ENCODE results near the gene FER. TPM values are rescaled to one million over a fixed set of nuclear protein-coding genes. Genes with fewer than 3 reads are reported as not detected.

Gene FER
- polyA plus RNA-seq, 1 of the 3 experiments (the other 2 are of a cell fraction), result 1.8 TPM

GRCh38 chr5:109041317-109041716 lies 293.6 kb downstream of the FER start:
- H2AFZ ChIP-seq (ENCODE audit: low read depth), result no peak overlapping the region
- no peak for DNase-seq
- ChIA-PET CTCF (interaction anchor here (1.1 kb wide), 1 partner anchor 360 kb away, joined by 3 read pairs; no protein-coding TSS in a partner anchor), POLR2A (no interaction called here)
- H4K20me1 ChIP-seq (ENCODE audit: insufficient read depth), result no peaks in the 10 kb centered on the region
- H3K4me1 ChIP-seq (ENCODE audit: control insufficient read depth in 1 of 2, insufficient read depth in 2 of 2, low read depth in 1 of 2, low read length in 1 of 2), result no peaks in the 10 kb centered on the region; a peak in 1 of 4 replicates
- no peaks in the 10 kb centered on the region for H3K79me2 ChIP-seq (ENCODE audit: insufficient read depth)
- H3K9ac ChIP-seq, result no peak overlapping the region
- no peak overlapping the region for H3K27ac ChIP-seq (ENCODE audit: low read depth in 2 of 2, low read length in 1 of 2)
- H3K27me3 ChIP-seq (ENCODE audit: insufficient read depth), result no peaks in the 10 kb centered on the region
- peaks cover 2 to 9% of the 10 kb centered on the region in 2 experiments for H3K36me3 ChIP-seq (replicated peaks in 1 of 2; ENCODE audit: control insufficient read depth in 1 of 2, insufficient read depth in 2 of 2, low read length in 1 of 2)
- no peaks in the 10 kb centered on the region for H3K9me3 ChIP-seq
- TF ChIP-seq FOSL2 (IDR thresholded peaks at IDR 0.05; ENCODE audit: borderline replicate concordance, low read depth) (no peak), EP300 (IDR thresholded peaks at IDR 0.05; ENCODE audit: borderline replicate concordance in 1 of 2, low read depth in 1 of 2, low read length in 1 of 2) (no peak), USF1 (IDR thresholded peaks at IDR 0.05; ENCODE audit: borderline replicate concordance, low read depth) (no peak), JUND (IDR thresholded peaks at IDR 0.05) (no peak), FOXM1 (IDR thresholded peaks at IDR 0.05; ENCODE audit: low read depth) (no peak), POLR2AphosphoS5 (IDR thresholded peaks at IDR 0.05; ENCODE audit: low read depth, low read length) (no peak), SIN3A (IDR thresholded peaks at IDR 0.05; ENCODE audit: borderline replicate concordance, low read depth, low read length) (no peak), FOXJ3 (CRISPR knock-in tag; IDR thresholded peaks at IDR 0.05) (no peak)
- TF ChIP-seq, protein P1, sequence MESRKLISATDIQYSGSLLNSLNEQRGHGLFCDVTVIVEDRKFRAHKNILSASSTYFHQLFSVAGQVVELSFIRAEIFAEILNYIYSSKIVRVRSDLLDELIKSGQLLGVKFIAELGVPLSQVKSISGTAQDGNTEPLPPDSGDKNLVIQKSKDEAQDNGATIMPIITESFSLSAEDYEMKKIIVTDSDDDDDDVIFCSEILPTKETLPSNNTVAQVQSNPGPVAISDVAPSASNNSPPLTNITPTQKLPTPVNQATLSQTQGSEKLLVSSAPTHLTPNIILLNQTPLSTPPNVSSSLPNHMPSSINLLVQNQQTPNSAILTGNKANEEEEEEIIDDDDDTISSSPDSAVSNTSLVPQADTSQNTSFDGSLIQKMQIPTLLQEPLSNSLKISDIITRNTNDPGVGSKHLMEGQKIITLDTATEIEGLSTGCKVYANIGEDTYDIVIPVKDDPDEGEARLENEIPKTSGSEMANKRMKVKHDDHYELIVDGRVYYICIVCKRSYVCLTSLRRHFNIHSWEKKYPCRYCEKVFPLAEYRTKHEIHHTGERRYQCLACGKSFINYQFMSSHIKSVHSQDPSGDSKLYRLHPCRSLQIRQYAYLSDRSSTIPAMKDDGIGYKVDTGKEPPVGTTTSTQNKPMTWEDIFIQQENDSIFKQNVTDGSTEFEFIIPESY (IDR thresholded peaks at IDR 0.05; ENCODE audit: borderline replicate concordance, low read depth), result no peak
- TF ChIP-seq, protein P2, sequence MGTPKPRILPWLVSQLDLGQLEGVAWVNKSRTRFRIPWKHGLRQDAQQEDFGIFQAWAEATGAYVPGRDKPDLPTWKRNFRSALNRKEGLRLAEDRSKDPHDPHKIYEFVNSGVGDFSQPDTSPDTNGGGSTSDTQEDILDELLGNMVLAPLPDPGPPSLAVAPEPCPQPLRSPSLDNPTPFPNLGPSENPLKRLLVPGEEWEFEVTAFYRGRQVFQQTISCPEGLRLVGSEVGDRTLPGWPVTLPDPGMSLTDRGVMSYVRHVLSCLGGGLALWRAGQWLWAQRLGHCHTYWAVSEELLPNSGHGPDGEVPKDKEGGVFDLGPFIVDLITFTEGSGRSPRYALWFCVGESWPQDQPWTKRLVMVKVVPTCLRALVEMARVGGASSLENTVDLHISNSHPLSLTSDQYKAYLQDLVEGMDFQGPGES (IDR thresholded peaks at IDR 0.05; ENCODE audit: low read depth, low read length), result no peak
- TF ChIP-seq, protein P3, sequence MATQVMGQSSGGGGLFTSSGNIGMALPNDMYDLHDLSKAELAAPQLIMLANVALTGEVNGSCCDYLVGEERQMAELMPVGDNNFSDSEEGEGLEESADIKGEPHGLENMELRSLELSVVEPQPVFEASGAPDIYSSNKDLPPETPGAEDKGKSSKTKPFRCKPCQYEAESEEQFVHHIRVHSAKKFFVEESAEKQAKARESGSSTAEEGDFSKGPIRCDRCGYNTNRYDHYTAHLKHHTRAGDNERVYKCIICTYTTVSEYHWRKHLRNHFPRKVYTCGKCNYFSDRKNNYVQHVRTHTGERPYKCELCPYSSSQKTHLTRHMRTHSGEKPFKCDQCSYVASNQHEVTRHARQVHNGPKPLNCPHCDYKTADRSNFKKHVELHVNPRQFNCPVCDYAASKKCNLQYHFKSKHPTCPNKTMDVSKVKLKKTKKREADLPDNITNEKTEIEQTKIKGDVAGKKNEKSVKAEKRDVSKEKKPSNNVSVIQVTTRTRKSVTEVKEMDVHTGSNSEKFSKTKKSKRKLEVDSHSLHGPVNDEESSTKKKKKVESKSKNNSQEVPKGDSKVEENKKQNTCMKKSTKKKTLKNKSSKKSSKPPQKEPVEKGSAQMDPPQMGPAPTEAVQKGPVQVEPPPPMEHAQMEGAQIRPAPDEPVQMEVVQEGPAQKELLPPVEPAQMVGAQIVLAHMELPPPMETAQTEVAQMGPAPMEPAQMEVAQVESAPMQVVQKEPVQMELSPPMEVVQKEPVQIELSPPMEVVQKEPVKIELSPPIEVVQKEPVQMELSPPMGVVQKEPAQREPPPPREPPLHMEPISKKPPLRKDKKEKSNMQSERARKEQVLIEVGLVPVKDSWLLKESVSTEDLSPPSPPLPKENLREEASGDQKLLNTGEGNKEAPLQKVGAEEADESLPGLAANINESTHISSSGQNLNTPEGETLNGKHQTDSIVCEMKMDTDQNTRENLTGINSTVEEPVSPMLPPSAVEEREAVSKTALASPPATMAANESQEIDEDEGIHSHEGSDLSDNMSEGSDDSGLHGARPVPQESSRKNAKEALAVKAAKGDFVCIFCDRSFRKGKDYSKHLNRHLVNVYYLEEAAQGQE (IDR thresholded peaks at IDR 0.05; ENCODE audit: low read depth, low read length), result no peak
- TF ChIP-seq, protein P4, sequence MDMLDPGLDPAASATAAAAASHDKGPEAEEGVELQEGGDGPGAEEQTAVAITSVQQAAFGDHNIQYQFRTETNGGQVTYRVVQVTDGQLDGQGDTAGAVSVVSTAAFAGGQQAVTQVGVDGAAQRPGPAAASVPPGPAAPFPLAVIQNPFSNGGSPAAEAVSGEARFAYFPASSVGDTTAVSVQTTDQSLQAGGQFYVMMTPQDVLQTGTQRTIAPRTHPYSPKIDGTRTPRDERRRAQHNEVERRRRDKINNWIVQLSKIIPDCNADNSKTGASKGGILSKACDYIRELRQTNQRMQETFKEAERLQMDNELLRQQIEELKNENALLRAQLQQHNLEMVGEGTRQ (IDR thresholded peaks at IDR 0.05; ENCODE audit: borderline replicate concordance, low read depth, low read length), result no peak
- TF ChIP-seq, protein P5, sequence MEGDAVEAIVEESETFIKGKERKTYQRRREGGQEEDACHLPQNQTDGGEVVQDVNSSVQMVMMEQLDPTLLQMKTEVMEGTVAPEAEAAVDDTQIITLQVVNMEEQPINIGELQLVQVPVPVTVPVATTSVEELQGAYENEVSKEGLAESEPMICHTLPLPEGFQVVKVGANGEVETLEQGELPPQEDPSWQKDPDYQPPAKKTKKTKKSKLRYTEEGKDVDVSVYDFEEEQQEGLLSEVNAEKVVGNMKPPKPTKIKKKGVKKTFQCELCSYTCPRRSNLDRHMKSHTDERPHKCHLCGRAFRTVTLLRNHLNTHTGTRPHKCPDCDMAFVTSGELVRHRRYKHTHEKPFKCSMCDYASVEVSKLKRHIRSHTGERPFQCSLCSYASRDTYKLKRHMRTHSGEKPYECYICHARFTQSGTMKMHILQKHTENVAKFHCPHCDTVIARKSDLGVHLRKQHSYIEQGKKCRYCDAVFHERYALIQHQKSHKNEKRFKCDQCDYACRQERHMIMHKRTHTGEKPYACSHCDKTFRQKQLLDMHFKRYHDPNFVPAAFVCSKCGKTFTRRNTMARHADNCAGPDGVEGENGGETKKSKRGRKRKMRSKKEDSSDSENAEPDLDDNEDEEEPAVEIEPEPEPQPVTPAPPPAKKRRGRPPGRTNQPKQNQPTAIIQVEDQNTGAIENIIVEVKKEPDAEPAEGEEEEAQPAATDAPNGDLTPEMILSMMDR (IDR thresholded peaks at IDR 0.05), result no peak
- H3F3A ChIP-seq (replicated peaks; ENCODE audit: insufficient read depth), result peaks cover 5% of the 10 kb centered on the region
- WGBS (ENCODE audit: low lambda C conversion rate), result 94% methylated on average over 3 of the region's 3 CpGs
- H3K9me2 ChIP-seq, result no peaks in the 10 kb centered on the region
- no peak overlapping the region for H3K4me2 ChIP-seq
- no peak overlapping the region for H3K4me3 ChIP-seq (ENCODE audit: low read depth in 2 of 2, low read length in 1 of 2)
